OCI-LY1 (cell line): Measurements from ENCODE around the gene PTP4A2.

Experiments used
- CTCF ChIP-seq: fragments of 200-600 bp; sonication (generic), shearing (Covaris generic); IDR thresholded peaks from 2 replicates; pipeline ENCODE4 v1.5.1; 2017; ENCODE audit warnings: mild to moderate bottlenecking, antibody characterized with exemption, low read length, moderate library complexity, mixed read lengths
- EZH2 ChIP-seq: fragments of 200-600 bp; sonication (generic), shearing (Covaris generic); IDR thresholded peaks from 2 replicates; pipeline ENCODE4 v1.8.0; 2017; ENCODE audit warnings: borderline replicate concordance, mixed run types, mild to moderate bottlenecking, antibody characterized with exemption, low read length, moderate library complexity, mixed read lengths

- TF ChIP-seq EZH2 (no peak), CTCF (no peak)
Observed at GRCh38 chr1:31920956-31921355, 17.2 kb downstream of the PTP4A2 start.
